Peyer's patch (tissue), 4 donors: ENCODE data around the gene TNRC6B.

Experiments used
- CTCF ChIP-seq, 6 experiments: fragments of 450-650 bp in 4 of 6; fragments of 200-600 bp in 2 of 6; sonication (generic) in 1 of 6; IDR thresholded peaks; one replicate each; pipeline ENCODE4 v1.5.1; 2017 to 2019; ENCODE audit warnings: antibody characterized with exemption in 6 of 6, mild to moderate bottlenecking in 3 of 6, moderate library complexity in 1 of 6
- POLR2A ChIP-seq, 2 donors: fragments of 450-650 bp; IDR thresholded peaks; one replicate each; pipeline ENCODE4 v1.5.1; 2017; ENCODE audit warnings: antibody characterized with exemption in 2 of 2, mild to moderate bottlenecking in 2 of 2, moderate library complexity in 2 of 2

- TF ChIP-seq POLR2A (IDR thresholded peaks at IDR 0.05): no peak
- TF ChIP-seq CTCF (IDR thresholded peaks at IDR 0.05): no peak
Observed at GRCh38 chr22:40213478-40213877, 35.8 kb downstream of the TNRC6B start.
